Ascending aorta (tissue), 2 donors: ENCODE results near the gene ATP9B. TPM values are rescaled to one million over a fixed set of nuclear protein-coding genes. Genes with fewer than 3 reads are reported as not detected.

Experiments used
- DNase-seq, 2 donors: peaks; one replicate each; pipeline ENCODE4 v3.0.0-alpha.2; 2019; ENCODE audit warnings: low spot score in 2 of 2
- H3K27ac ChIP-seq, 2 donors: fragments of 200-600 bp; sonication (generic); one replicate each; pipeline ENCODE4 v1.5.1; 2016 to 2017; ENCODE audit warnings: mild to moderate bottlenecking in 1 of 2
- H3K27me3 ChIP-seq: fragments of 200-600 bp; sonication (generic); one replicate; pipeline ENCODE4 v1.5.1; 2017
- H3K36me3 ChIP-seq, 2 donors: fragments of 200-600 bp; sonication (generic); one replicate each; pipeline ENCODE4 v1.5.1; 2016
- H3K4me1 ChIP-seq, 2 donors: fragments of 200-600 bp; sonication (generic); one replicate each; pipeline ENCODE4 v1.5.1; 2016 to 2017; ENCODE audit warnings: mild to moderate bottlenecking in 1 of 2
- H3K4me3 ChIP-seq, 2 donors: fragments of 200-600 bp; sonication (generic); one replicate each; pipeline ENCODE4 v1.5.1; 2016 to 2017; ENCODE audit warnings: mild to moderate bottlenecking in 1 of 2
- H3K9me3 ChIP-seq, 2 donors: fragments of 200-600 bp; sonication (generic); one replicate each; pipeline ENCODE4 v1.5.1; 2016
- intact Hi-C: fragments of 100-400 bp; cut with DNase I; formaldehyde crosslinking; loops from one replicate; pipeline ENCODE4 v1.15.1; 2023
- total RNA-seq: library from RNA; depleted of rRNA; stranded (reverse); fragments of >200 nt; gene quantifications from one replicate; pipeline ENCODE4 v1.1.0, GENCODE V29; 2016
- TF ChIP-seq, protein P1 (sequence below), 3 experiments: fragments of 200-600 bp in 2 of 3; fragments of 450-650 bp in 1 of 3; sonication (generic) in 2 of 3; IDR thresholded peaks; one replicate each; pipeline ENCODE4 v1.5.1; 2016 to 2019; ENCODE audit warnings: antibody characterized with exemption in 3 of 3, mild to moderate bottlenecking in 1 of 3, moderate library complexity in 1 of 3

Gene ATP9B
- total RNA-seq, 1 donor from 2014 or later = 14.4 TPM

DNA sequence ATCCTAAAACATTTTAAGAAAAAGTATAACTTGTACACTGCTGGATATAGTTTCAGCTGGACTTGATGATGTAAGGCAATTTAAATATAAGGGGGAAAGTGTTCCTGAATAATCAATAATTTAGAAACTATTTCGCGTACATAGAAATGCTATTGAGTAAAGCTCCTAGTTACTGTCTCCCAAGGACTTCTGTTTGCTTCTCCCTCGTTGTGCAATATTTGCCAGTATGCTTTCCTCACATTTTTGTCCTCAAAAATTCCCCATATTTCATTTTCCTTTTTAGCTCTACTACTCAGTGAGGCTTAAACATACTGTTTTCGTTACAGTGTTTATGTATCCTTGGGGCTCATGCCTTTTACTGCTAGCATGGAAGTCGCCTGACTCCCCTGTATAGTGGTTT is 36.9 kb downstream of the ATP9B start:
- H3K27me3 ChIP-seq = no peaks in the 10 kb centered on the region
- H3K9me3 ChIP-seq = no peaks in the 10 kb centered on the region
- H3K36me3 ChIP-seq = no peaks in the 10 kb centered on the region
- intact Hi-C loops = no loop called here
- no peak for DNase-seq
- no peak overlapping the region for H3K4me3 ChIP-seq
- TF ChIP-seq, protein P1, sequence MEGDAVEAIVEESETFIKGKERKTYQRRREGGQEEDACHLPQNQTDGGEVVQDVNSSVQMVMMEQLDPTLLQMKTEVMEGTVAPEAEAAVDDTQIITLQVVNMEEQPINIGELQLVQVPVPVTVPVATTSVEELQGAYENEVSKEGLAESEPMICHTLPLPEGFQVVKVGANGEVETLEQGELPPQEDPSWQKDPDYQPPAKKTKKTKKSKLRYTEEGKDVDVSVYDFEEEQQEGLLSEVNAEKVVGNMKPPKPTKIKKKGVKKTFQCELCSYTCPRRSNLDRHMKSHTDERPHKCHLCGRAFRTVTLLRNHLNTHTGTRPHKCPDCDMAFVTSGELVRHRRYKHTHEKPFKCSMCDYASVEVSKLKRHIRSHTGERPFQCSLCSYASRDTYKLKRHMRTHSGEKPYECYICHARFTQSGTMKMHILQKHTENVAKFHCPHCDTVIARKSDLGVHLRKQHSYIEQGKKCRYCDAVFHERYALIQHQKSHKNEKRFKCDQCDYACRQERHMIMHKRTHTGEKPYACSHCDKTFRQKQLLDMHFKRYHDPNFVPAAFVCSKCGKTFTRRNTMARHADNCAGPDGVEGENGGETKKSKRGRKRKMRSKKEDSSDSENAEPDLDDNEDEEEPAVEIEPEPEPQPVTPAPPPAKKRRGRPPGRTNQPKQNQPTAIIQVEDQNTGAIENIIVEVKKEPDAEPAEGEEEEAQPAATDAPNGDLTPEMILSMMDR (IDR thresholded peaks at IDR 0.05) = no peak
- no peak overlapping the region for H3K27ac ChIP-seq
- H3K4me1 ChIP-seq = no peaks in the 10 kb centered on the region

DNA sequence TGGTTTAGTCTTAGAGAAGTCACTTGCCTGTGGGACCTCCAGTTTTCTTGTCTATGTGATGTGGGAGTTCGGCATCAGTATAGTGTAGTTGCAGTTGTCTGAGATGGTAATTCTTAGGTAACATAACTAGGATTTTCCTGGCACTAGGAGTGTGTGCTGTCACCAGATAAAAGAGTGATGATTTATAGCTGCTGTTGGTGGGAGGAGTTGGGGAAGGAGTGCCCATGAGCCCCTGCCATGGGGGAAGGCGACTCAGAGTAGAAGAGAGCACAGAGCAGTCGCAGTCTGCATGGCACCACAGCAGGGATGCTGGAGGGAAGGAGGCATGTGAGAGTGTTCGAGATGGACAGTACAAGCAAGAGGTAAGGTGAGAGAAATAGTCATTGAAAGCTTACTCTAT is 38.7 kb downstream of the ATP9B start:
- intact Hi-C loops = no loop called here
- Histone ChIP-seq H3K4me3 (no peak overlapping the region), H3K27ac (no peak overlapping the region), H3K27me3 (no peaks in the 10 kb centered on the region), H3K9me3 (no peaks in the 10 kb centered on the region), H3K4me1 (no peaks in the 10 kb centered on the region), H3K36me3 (no peaks in the 10 kb centered on the region)
- TF ChIP-seq, protein P1 (IDR thresholded peaks at IDR 0.05) = no peak
- no peak for DNase-seq

DNA sequence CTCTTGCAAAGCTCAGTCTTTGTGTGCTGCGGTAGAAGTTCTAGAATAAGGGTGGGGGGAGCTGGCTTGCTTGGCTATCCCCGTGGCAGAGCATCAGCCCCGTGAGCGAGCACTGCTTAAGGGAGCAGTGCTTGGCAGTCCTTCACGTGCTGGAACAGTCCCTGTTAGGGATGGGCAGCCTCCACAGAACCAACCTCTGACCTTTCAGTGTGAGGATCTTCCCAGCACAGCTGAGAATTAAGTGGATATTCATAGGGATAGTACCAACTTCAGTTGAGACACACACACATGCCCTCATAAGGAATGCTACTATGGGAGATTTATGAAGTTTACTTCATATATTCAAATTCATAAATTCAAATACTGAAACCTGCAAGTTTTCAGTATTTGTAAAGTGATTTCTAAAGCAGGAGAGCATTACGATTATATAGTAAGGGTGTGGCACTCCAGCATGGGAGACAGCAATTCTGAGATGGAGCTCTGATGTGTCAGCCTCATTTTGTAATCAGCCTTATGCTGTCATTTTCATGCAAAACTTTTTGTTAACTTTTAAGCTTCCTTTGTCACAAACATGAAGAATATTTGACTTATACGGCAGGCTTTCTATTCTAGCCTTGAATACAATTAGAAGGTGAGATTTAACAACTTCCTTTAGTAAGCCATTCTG is 39.5 kb downstream of the ATP9B start:
- Histone ChIP-seq H3K9me3 (no peaks in the 10 kb centered on the region), H3K4me3 (no peak overlapping the region), H3K27ac (no peak overlapping the region), H3K36me3 (peaks cover 0 to 7% of the 10 kb centered on the region in 2 donors), H3K4me1 (no peaks in the 10 kb centered on the region), H3K27me3 (no peaks in the 10 kb centered on the region)
- TF ChIP-seq, protein P1 (IDR thresholded peaks at IDR 0.05) = no peak
- no peak for DNase-seq
- intact Hi-C loops = no loop called here

DNA sequence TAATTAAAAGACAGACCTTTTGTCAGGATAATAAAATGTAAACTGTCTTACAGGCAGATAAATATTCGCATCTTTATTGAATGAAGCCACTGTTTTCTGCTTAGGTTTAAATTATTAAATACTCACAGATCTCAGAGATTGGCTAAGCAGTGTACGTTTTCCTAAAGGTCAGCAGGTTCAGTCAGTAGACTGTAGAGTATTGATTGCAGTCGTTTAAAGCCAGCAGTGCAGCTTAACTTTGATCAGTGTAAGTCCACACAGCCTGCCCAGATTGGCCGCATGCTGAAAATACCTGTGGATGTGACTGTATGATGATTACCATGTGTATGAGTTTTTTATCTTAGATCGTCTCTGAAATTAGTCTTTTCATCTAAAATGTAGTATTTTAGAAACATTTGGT is 42.3 kb downstream of the ATP9B start:
- H3K4me1 ChIP-seq = no peaks in the 10 kb centered on the region
- no peak for DNase-seq
- TF ChIP-seq, protein P1 (IDR thresholded peaks at IDR 0.05) = no peak
- H3K27me3 ChIP-seq = no peaks in the 10 kb centered on the region
- peaks cover 6 to 18% of the 10 kb centered on the region in 2 donors for H3K36me3 ChIP-seq
- no peak overlapping the region for H3K4me3 ChIP-seq
- intact Hi-C loops = no loop called here
- no peaks in the 10 kb centered on the region for H3K9me3 ChIP-seq
- H3K27ac ChIP-seq = no peak overlapping the region

DNA sequence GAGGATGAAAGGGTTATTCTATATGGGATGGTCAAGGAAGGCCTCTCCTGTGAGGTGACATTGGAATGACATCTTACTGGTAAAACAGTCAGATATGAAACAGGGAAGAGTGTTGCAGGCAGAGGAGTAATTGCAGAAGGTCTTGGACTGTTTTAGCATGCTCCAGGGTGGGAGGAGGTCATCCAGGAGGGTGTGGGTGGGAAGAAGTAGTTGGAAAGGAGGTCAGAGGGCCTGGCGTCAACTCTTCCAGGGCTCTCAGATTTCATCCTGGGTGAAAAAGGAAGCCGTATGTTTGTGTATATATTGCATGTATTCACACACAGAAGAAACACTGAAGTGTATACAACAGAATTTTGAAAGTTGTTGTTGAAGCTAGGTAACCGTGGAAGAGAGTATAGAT is 48.2 kb downstream of the ATP9B start:
- Histone ChIP-seq H3K4me3 (no peak overlapping the region), H3K4me1 (no peaks in the 10 kb centered on the region), H3K9me3 (no peaks in the 10 kb centered on the region), H3K27me3 (no peaks in the 10 kb centered on the region), H3K36me3 (peaks cover 6 to 18% of the 10 kb centered on the region in 2 donors), H3K27ac (no peak overlapping the region)
- TF ChIP-seq, protein P1 (IDR thresholded peaks at IDR 0.05) = no peak
- no peak for DNase-seq
- intact Hi-C loops = no loop called here

DNA sequence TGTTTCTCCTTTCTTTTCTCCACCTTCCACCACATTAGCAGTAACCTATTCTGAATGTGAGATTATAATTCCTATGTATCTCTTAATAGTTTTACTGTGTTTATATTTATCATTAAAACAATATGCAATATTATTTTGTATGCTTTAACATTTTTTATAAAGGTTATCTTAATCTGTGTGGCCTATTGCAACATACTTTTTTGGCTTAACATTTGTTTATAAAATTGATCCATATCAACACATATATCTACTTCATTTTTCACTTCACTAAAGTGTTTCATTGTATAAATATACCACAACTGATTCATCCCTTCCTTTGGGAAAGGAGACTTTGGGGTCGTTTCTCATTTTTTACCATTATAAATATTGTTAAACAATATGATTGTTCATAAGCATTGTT is 48.6 kb downstream of the ATP9B start:
- TF ChIP-seq, protein P1 (IDR thresholded peaks at IDR 0.05) = no peak
- H3K4me3 ChIP-seq = no peak overlapping the region
- H3K36me3 ChIP-seq = peaks cover 6 to 18% of the 10 kb centered on the region in 2 donors
- intact Hi-C loops = no loop called here
- no peaks in the 10 kb centered on the region for H3K27me3 ChIP-seq
- H3K9me3 ChIP-seq = no peaks in the 10 kb centered on the region
- no peaks in the 10 kb centered on the region for H3K4me1 ChIP-seq
- no peak overlapping the region for H3K27ac ChIP-seq
- no peak for DNase-seq
